Activated T-helper 1 cell treated with anti-CD3 and anti-CD28 coated beads, Interleukin-2, amount 50 U/mL, for 16 hours (primary cell): ENCODE measurements around the gene SLC52A1.
"Not testable (repeated sequence)": the region's sequence is repeated elsewhere in the genome, so short reads cannot be mapped to it uniquely, and the experiment has no call there.

Experiments used
- DNase-seq, 2 donors: peaks; one replicate each; pipeline ENCODE4 v3.0.0-alpha.2; 2020; ENCODE audit warnings: low read depth in 1 of 2, low spot score in 1 of 2

Gene SLC52A1

DNA sequence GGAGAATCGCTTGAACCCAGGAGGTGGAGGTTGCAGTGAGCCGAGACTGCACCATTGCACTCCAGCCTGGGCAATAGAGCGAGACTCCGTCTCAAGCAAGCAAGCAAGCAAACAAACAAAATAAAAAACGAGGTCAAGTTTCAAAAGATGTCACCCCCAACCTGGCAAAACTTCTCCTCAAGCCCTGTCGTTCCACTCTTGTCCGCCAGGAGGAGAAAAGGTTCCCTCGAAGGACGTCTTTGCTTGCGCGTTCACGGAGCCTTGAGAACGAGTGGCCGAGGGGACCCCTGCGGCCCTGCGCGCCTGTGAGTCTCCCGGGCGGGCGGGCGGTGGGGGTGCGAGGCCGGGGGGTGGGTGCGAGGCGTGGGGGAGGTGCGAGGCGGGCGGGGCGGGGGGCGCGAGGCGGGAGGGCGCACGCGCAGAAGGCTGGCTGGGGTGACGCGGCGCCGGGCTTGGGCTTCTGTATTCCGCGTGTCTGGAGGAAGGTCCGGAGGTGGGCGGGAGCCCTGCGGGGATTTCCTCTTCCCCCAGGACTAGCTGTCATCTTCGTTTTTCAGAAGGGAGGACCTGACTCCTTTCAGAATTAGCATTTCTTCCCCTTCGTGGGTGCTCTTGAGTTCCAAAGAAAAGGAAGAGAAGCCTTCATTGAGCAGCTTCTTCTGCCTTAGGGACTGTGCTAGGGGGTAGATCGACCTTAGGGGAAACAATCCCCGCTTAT is 3.7 kb downstream of the SLC52A1 start:
- DNase-seq: peak; percentile 67 to 72

DNA sequence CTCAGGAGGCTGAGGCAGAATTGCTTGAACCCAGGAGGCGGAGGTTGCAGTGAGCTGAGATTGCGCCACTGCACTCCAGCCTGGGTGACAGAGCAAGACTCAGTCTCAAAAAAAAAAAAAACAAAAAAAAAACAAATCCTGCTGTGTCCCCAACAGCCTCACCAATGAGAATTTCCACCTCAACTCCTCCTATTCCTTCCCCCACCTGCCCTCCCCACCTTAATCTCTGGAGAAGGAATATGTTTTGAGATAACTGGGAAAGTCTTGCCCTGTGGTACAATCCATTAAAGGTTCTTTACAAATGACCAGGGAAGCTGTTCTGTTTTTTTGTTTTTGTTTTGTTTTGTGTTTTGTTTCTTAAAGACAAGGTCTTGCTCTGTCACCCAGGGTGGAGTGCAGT is 5.1 kb downstream of the SLC52A1 start:
- not testable (repeated sequence) for DNase-seq

DNA sequence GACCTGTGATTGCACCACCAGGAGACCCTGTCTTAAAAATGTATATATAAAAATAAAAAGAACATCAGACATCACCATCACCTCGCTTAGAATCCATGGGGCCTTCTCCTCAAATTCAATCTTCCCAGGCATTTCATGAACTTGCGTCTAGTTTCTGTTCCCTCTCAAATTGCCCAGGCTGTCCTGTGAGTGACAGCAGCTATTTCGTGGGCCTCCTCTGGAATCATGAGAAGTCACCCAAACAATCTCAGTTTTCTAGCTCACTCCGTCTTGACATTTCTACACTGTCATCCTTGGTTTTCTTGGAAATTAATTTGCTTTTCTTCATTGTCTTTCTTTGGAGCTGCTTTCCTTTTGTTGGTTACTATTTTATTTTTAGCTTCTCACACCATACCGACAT is 7.3 kb downstream of the SLC52A1 start:
- DNase-seq: no peak

DNA sequence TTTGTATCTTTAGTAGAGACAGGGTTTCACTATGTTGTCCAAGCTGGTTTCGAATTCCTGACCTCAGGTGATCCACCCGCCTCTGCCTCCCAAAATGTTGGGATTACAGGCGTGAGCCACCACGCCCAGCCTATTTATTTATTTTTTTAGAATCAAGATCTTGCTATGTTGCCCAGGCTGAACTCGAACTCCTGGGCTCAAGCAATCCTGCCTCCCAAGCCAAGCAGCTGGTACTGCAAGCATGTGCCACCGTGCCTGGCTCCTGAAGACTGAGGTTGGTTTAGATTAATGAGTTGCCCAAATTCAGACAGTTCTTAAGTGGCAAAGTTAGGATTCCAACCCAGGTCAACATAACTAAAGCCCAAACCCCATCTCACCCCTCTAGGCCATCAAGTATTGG is 7.9 kb downstream of the SLC52A1 start:
- DNase-seq: no peak

DNA sequence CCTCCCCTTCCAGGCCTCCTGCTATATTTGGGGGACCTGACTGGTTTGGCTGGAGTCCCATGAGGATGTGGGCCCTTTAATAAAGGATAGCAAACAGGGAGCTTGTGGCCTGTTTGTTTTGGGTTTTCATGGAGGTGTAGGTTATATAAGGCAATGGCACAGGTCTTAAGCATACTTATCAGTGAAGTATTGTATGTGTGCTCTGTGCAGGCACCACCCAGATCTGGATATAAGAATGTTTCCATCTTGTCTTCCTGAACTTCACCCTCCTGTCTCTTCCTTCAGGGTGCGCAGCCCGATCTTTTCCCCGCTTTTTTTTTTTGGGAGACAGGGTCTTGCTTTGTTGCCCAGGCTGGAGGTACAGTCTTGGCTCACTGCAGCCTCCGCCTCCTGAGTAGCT is 10.6 kb downstream of the SLC52A1 start:
- DNase-seq: no peak

DNA sequence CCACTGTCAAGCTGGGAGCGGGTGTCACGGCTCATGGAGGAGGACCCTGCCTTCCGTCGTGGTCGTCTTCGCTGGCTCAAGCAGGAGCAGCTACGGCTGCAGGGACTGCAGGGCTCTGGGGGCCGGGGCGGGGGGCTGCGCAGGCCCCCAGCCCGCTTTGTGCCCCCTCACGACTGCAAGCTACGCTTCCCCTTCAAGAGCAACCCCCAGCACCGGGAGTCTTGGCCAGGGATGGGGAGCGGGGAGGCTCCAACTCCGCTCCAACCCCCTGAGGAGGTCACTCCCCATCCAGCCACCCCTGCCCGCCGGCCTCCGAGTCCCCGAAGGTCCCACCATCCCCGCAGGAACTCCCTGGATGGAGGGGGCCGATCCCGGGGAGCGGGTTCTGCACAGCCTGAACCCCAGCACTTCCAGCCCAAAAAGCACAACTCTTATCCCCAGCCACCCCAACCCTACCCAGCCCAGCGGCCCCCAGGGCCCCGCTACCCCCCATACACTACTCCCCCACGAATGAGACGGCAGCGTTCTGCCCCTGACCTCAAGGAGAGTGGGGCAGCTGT is 11.6 kb downstream of the SLC52A1 start:
- no peak for DNase-seq

DNA sequence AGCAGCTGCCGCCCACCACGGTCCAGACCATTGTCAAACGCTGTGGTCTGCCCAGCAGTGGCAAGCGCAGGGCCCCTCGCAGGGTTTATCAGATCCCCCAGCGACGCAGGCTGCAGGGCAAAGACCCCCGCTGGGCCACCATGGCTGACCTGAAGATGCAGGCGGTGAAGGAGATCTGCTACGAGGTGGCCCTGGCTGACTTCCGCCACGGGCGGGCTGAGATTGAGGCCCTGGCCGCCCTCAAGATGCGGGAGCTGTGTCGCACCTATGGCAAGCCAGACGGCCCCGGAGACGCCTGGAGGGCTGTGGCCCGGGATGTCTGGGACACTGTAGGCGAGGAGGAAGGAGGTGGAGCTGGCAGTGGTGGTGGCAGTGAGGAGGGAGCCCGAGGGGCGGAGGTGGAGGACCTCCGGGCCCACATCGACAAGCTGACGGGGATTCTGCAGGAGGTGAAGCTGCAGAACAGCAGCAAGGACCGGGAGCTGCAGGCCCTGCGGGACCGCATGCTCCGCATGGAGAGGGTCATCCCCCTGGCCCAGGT is 13.0 kb downstream of the SLC52A1 start:
- DNase-seq: no peak

DNA sequence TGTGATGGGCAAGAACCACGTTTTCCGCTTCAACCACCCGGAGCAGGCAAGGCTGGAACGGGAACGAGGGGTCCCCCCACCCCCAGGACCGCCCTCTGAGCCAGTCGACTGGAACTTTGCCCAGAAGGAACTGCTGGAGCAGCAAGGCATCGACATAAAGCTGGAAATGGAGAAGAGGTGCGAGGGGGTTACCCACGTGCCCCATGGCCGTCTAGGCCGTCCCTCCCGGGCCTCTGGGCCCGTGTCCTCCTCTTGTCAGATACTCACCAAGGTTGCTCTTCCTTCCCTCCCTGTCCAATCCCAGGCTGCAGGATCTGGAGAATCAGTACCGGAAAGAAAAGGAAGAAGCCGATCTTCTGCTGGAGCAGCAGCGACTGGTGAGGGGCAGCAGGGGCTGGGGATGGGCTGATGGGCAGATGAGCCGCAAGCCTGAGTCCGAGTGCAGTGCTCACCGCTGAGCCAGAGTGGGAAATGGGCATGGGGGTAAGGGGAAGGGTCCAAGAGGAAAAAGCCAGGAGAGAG is 14.7 kb downstream of the SLC52A1 start:
- DNase-seq: no peak

DNA sequence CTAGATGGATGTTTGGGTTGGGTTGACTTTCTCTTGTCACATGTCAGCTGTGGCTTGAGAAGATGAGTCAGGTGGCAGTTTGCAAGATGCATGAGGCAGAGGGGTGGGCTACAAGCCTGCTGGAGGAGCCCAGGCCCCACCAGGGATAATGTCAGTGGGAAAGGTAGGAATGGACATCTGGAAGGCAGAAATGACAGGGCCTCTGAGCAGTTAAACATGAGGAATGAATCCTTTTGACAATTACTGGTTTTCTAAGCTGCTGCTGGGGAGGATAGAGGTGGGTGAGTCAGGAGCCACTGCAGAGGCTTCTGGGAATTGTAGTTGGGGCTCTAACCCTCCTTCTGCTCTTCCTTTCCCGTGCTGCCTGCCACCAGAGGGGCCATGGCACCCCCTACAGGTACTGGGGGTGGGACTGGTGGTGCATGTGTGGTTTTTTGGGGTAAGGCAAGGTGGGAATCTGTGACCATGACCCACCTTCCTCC is 15.7 kb downstream of the SLC52A1 start:
- DNase-seq: no peak

DNA sequence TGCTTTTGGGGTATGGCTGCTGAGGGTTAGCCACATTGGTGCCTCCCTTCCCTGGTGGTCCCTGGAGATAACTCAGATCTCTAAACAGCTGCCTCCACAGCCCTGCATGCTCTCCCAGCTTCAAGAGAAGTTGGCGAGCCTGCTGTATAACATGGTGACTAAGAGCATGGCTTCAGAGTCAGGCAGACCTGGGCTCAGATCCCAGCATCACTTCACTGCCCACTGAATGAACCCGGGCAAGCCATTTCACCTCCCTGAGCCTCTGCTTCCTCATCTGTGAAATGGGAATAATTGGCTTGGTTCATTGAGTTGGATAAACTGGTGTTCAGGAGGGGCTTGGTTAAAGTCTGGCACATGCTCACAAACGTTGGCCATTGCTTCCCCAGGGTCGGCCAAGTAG is 20.9 kb downstream of the SLC52A1 start:
- no peak for DNase-seq

DNA sequence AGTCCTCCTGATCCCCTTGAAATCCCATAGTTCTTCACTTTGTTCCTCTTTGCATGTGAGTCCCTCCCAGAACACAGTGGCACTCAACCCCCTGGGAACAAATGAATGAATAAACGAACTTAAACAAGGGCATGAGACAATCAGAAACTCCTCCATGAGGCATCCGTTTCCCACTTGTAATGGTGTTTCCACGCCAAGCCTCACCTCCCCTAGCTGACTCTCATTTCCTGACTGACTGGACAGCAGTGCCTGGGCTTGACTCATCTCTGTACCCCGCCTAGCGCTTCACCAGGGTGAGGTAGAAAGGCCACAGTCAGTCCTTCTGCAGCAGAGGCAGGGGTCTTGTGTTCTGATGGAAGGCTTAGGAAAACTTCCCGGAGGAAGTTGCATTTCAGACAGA is 23.3 kb downstream of the SLC52A1 start:
- DNase-seq: no peak

DNA sequence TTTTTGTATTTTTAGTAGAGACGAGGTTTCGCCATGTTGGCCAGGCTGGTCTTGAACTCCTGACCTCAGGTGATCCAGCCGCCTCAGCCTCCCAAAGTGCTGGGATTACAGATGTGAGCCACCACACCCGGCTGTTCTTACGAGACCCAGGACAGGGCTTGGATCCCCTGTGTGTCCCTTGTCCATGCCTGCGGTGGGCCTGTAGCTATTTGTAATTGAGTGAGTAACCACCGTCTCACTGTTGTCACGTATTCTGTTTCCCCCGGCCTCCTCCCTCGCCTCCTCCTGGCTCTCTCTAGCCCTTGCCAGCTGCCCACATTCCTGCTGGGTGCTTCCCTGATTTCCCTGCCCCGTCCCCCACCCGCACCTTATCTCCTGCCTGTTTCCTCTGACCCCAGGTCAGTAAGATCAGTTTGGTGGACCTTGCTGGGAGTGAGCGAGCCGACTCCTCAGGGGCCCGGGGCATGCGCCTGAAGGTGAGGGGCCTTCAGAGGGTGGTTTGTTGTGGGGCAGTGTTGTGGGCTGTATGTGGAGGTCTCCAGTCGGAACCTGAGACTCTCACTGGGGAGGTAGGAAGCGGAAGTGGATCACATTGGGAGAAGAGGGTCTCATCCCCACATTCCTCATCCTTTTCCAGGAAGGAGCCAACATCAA is 31.9 kb downstream of the SLC52A1 start:
- DNase-seq: no peak

DNA sequence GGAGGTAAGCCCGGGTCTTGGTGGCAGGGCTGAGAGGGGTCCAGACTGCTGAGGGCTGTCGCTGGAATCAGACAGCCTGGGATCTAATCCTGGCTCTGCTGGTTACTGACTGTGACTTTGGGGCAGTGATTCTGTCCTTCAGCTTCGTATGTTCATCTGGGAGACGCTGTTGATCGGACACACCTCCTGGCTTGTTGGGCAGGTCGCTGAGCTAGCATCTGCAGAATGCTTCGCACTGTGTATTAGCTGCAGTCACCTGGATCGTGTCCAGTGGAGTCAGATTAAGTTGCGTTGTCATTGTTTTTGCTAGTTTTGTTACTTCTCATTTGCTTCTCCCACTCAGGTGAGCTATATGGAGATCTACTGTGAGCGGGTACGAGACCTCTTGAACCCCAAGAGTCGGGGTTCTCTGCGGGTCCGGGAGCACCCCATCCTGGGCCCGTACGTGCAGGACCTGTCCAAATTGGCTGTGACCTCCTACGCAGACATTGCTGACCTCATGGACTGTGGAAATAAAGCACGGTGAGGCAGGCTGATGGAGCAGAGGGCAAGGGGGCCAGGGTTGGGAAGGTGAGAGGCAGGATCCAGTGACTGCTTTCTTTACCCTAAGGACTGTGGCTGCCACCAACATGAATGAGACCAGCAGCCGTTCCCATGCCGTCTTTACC is 33.0 kb downstream of the SLC52A1 start:
- DNase-seq: no peak

DNA sequence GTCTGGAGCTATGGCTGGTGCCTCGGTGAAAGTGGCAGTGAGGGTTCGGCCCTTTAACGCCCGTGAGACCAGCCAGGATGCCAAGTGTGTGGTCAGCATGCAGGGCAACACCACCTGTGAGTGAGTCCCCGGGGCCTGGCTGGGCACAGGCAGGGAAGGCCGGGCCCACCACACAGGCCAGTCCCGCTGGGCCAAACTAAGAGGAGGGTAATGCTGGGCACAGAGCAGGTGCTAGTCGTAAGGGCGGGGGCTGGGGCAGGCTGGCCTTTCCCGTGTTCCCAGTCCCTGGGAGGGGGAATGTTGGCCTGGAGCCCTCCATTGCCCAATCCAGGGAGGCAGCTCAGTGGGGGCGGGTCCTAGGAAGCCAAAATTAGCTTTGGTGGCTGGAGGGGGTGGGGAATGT is 35.0 kb downstream of the SLC52A1 start:
- DNase-seq: no peak

DNA sequence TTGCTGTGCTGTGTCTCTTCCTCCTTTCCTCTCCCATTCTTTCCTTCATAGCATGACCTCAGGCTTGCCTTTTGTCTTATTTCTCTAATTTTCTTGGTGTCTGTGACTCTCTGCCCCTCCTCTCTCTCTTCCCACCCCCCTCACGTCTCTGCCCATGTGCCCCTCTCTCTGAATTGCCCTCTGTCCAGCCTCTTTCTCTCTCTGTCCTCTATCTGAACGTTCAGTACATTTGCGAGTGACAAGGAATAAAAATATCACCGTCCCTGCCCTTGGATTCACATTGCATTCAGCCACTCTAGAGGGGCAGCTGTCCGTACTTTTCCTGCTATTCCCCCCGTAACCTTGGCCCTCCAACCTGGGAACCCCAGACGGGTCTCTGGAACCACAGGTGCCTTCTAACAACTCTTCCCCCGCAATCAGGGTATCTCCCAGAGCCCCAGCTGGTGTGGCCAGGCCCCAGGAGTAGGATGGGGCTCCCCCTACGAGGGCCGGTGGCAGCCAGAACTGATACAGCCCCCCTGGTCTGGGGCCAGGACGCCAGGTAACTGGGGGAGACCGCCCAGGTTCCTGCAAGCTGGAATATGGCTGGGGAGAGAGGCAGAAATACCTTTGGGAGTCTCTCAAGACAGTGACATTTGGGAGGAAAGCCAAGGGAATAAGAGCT is 35.7 kb downstream of the SLC52A1 start:
- no peak for DNase-seq

DNA sequence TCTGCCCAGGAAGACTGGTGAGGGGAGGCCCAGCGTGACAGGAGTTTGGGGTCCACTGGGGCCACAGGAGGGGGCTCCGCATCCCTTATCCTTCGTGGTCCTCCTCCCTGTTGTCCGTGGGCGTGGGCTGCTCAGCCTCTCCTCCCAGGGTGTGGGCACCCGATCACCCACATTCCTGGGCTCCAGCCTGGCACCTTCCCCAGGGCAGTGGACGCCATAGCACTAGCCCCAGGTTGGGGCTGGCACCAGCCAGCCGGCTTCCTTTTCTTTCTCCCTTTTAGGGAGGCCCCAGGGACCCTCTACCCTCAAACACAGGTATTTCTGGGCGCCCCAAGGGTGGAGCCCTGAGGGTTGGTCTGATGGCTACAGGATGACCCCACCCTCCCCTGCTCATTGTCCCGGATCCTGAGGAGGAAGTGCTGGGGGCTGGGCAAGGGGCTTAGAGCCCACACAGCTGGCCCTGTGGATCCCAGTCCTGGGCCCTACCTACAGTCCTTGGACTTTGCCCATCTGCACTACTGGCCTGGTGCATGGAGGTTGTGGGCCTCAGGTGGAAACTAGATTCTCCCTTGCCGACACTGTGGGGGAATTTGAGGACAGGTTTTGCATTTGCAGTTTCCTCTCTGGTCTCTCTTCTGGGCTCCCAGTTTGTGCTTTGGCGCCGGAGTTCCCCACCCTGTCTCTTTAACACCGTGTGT is 36.3 kb downstream of the SLC52A1 start:
- no peak for DNase-seq

DNA sequence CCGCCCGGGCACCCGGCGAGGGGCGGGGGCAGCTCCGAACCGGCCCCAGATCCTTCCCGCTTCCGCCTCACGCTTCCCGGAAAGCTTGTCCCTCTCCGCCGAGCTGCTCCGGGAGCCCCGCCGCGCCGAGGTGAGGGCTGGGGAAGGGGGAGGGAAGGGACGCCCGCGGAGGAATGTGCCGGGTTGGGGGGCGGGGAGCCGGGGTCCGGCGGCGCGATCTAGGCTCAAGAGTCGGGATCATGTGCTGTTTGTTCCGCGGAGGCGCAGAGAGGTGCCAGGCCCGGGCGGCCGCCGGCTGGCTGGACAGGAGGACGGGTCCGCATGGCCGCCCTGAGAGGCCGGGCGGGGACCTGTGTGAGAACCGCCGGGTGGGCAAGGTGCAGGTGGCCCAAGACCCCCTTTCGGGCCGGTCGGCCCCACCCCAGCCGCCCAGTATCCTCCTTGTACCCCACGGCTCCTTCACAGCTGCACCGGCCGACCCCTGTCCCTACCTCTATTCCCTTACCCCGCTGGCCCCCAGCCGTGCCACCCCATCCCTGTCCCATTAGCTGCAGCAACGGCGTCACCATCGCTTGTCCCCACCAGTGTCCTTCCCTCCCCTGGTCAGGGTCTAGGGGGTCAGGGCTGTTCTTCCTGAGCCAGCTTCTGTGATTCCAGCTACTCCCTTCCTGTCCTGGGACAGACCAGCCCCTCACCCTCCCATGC is 37.0 kb downstream of the SLC52A1 start:
- no peak for DNase-seq

DNA sequence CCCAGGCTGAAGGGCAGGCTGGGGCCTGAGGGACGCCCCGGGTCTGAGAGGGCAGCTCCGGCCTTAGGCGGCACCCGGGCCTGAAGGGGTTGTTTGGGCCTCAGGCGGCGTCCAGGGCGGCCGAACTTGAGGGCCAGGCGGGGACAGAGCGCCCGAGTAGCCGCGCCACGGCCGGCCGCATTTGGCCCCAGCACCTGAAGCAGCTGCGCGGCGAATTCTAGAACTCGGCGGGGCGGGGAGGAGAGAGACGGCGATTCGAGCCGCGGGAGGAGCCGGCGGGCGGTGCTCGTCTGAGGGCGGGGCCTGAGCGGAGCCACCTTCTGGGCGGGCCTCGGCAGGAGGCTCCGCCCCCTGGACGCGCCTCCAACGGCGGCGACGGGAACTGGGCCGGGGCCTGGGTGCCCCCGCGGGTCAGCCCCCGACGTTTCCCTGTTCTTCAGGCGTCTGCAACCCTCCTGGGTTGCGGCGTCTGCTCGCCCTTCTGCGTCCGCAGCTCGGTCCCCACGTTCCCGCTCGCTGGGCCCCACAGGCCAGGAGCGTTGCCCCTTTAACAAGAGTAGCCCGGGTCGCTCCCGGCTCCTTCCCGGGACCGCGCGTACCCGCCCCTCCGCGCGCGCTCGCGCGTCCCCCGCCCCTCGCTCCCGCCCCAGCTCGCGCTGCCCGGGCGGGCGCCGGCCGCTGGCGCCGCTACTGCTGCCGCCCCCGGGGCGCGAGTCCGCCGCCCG is 37.8 kb downstream of the SLC52A1 start, which contains the start of the genes INCA1 and KIF1C:
Gene INCA1 (minus strand): TSS at position 221 of the 725 bp plus-strand sequence. CDS start 3,085 bp downstream, outside the sequence.
Gene KIF1C (plus strand): TSS at position 649 of the 725 bp plus-strand sequence. CDS start 2,297 bp downstream, outside the sequence.
- DNase-seq: peak; percentile 84
